Right cardiac atrium (tissue), 5 donors: Measurements from ENCODE around the gene FHIT. TPM values are rescaled to one million over a fixed set of nuclear protein-coding genes. Genes with fewer than 3 reads are reported as not detected.

ENCODE experiments used
- ATAC-seq, 2 donors: fragments of 200-7000 bp; cut with Tn5 transposase; one replicate each; pipeline versions ENCODE4 v1.8.0 to v1.9.1; 2020; ENCODE audit warnings: moderate library complexity in 2 of 2, mild to moderate bottlenecking in 1 of 2
- DNase-seq, 3 donors: peaks; one replicate each; pipeline ENCODE4 v3.0.0-alpha.2; 2020
- H3K27ac ChIP-seq: one replicate; pipeline ENCODE4 v1.5.1; 2013; ENCODE audit warnings: mild to moderate bottlenecking, low read length, control low read depth, moderate library complexity
- H3K27me3 ChIP-seq: one replicate; pipeline ENCODE4 v1.6.1; 2013; ENCODE audit not compliant: control insufficient read depth, insufficient read depth
- H3K4me1 ChIP-seq: one replicate; pipeline ENCODE4 v1.6.1; 2013; ENCODE audit warnings: low read length; ENCODE audit not compliant: control insufficient read depth, insufficient read depth
- H3K4me3 ChIP-seq: one replicate; pipeline ENCODE4 v1.5.1; 2013; ENCODE audit warnings: low read length, control low read depth
- H3K9me3 ChIP-seq: one replicate; pipeline ENCODE4 v1.6.1; 2013; ENCODE audit warnings: low read length; ENCODE audit not compliant: control insufficient read depth
- WGBS: extraction: QIAGEN DNeasy Blood & Tissue Kit; methylation state at CpG from one replicate; pipeline ENCODE4 v1.1.7; 2013; 5-methylcytosine and 5-hydroxymethylcytosine counted together
- intact Hi-C, 4 donors: fragments of 100-400 bp; cut with DNase I; formaldehyde crosslinking; loops; one replicate each; pipeline versions ENCODE4 v1.11.0 to v1.14.0; 2022 to 2023
- polyA plus RNA-seq: library from polyadenylated mRNA; stranded (reverse); fragments of 200-250 nt; gene quantifications from one replicate; pipeline ENCODE4 v1.2.3, GENCODE V29; 2013
- total RNA-seq, 4 donors: library from RNA; stranded (reverse); fragmentation: NEBNext Ultra II Directional; extraction: Animal tissue kit (Norgen Biotek cat#: 25700); gene quantifications; one replicate each; pipeline ENCODE4 v1.2.1, GENCODE V29; 2021
- donor health status: healthy with polysubstance abuse.
- donor health status: DM: no; HTN: yes; CAD: no.
- donor health status: DM: no; HTN: no; CAD: no.
- donor health status: DM: no; HTN: yes; CAD: no; lungs with severe emphysema.
- donor health status: DM: yes; HTN: yes; CAD: no.

FHIT gene
- total and polyA plus RNA-seq, 5 donors = 16.5 to 25.8 (median 21.4) TPM

GRCh38 chr3:59856934-59857460 is 1394.3 kb downstream of the FHIT start:
- WGBS = 57% methylated on average over 7 of the region's 7 CpGs
- DNase-seq = no peak
- Histone ChIP-seq H3K27me3 (no peaks in the 10 kb centered on the region), H3K4me3 (no peak overlapping the region), H3K27ac (no peak overlapping the region), H3K4me1 (no peaks in the 10 kb centered on the region), H3K9me3 (no peaks in the 10 kb centered on the region)
- no peak for ATAC-seq
- intact Hi-C loops = loop anchor here (5.0 to 10.0 kb wide), 3 partner anchors 280 to 645 kb away; no protein-coding TSS in a partner anchor

GRCh38 chr3:59854061-59854709 is 1397.1 kb downstream of the FHIT start:
- DNase-seq (no peak), ATAC-seq (no peak)
- WGBS = 67% methylated on average over 12 of the region's 12 CpGs
- H3K4me1 ChIP-seq = no peaks in the 10 kb centered on the region
- no peaks in the 10 kb centered on the region for H3K9me3 ChIP-seq
- intact Hi-C loops = loop anchor here in 1 of 4 donors (10.0 kb wide), 1 partner anchor 539 kb away; no protein-coding TSS in a partner anchor
- no peaks in the 10 kb centered on the region for H3K27me3 ChIP-seq
- H3K4me3 ChIP-seq = no peak overlapping the region
- H3K27ac ChIP-seq = no peak overlapping the region

- Histone ChIP-seq H3K27me3 (no peaks in the 10 kb centered on the region), H3K27ac (no peak overlapping the region), H3K9me3 (no peaks in the 10 kb centered on the region), H3K4me3 (no peak overlapping the region), H3K4me1 (no peaks in the 10 kb centered on the region)
- DNase-seq (no peak), ATAC-seq (no peak)
- intact Hi-C loops = loop anchor here in 1 of 4 donors (10.0 kb wide), 1 partner anchor 536 kb away; no protein-coding TSS in a partner anchor
- WGBS = 90% methylated on average over 2 of the region's 2 CpGs
Measured at GRCh38 chr3:59850417-59850816, 1400.8 kb downstream of the FHIT start.

GRCh38 chr3:59845386-59845785 is 1405.9 kb downstream of the FHIT start:
- Histone ChIP-seq H3K9me3 (no peaks in the 10 kb centered on the region), H3K4me3 (no peak overlapping the region), H3K4me1 (no peaks in the 10 kb centered on the region), H3K27ac (no peak overlapping the region), H3K27me3 (no peaks in the 10 kb centered on the region)
- DNase-seq = no peak
- intact Hi-C loops = no loop called here
- ATAC-seq = no peak
- 83% methylated on average over 1 of the region's 1 CpG for WGBS

GRCh38 chr3:59843821-59844220 is 1407.4 kb downstream of the FHIT start:
- H3K4me1 ChIP-seq = no peaks in the 10 kb centered on the region
- no peak overlapping the region for H3K4me3 ChIP-seq
- 78% methylated on average over 1 of the region's 1 CpG for WGBS
- no peaks in the 10 kb centered on the region for H3K9me3 ChIP-seq
- DNase-seq (no peak), ATAC-seq (no peak)
- H3K27ac ChIP-seq = no peak overlapping the region
- H3K27me3 ChIP-seq = no peaks in the 10 kb centered on the region
- intact Hi-C loops = no loop called here

GRCh38 chr3:59839810-59840515 is 1411.3 kb downstream of the FHIT start:
- intact Hi-C loops = no loop called here
- Histone ChIP-seq H3K27ac (no peak overlapping the region), H3K4me3 (no peak overlapping the region), H3K4me1 (no peaks in the 10 kb centered on the region), H3K27me3 (no peaks in the 10 kb centered on the region), H3K9me3 (no peaks in the 10 kb centered on the region)
- no peak for DNase-seq
- WGBS = 40% methylated on average over 1 of the region's 1 CpG
- ATAC-seq = no peak

- intact Hi-C loops = no loop called here
- H3K9me3 ChIP-seq = no peaks in the 10 kb centered on the region
Measured at GRCh38 chr3:59839283-59839682, 1412.0 kb downstream of the FHIT start.

GRCh38 chr3:59836531-59836930 is 1414.7 kb downstream of the FHIT start:
- H3K4me3 ChIP-seq = no peak overlapping the region
- H3K9me3 ChIP-seq = no peaks in the 10 kb centered on the region
- no peak for DNase-seq
- H3K27ac ChIP-seq = no peak overlapping the region
- intact Hi-C loops = no loop called here
- WGBS = 80% methylated on average over 3 of the region's 3 CpGs
- H3K4me1 ChIP-seq = no peaks in the 10 kb centered on the region
- no peak for ATAC-seq
- H3K27me3 ChIP-seq = no peaks in the 10 kb centered on the region

More at GRCh38 chr3:59839283-59839682, 1412.0 kb downstream of the FHIT start:
- Histone ChIP-seq H3K4me3 (no peak overlapping the region), H3K27ac (no peak overlapping the region), H3K27me3 (no peaks in the 10 kb centered on the region), H3K4me1 (no peaks in the 10 kb centered on the region)
- ATAC-seq = no peak
- WGBS = 83% methylated on average over 3 of the region's 3 CpGs
- no peak for DNase-seq

GRCh38 chr3:59832702-59833101 is 1418.5 kb downstream of the FHIT start:
- intact Hi-C loops = no loop called here
- WGBS = 79% methylated on average over 3 of the region's 3 CpGs
- Histone ChIP-seq H3K27ac (no peak overlapping the region), H3K9me3 (no peaks in the 10 kb centered on the region), H3K4me1 (peaks cover 2% of the 10 kb centered on the region), H3K27me3 (no peaks in the 10 kb centered on the region), H3K4me3 (no peak overlapping the region)
- DNase-seq = no peak
- ATAC-seq = no peak

- ATAC-seq (no peak), DNase-seq (no peak)
- H3K27ac ChIP-seq = no peak overlapping the region
- no peaks in the 10 kb centered on the region for H3K9me3 ChIP-seq
- H3K4me3 ChIP-seq = no peak overlapping the region
- no peaks in the 10 kb centered on the region for H3K27me3 ChIP-seq
- 54% methylated on average over 3 of the region's 3 CpGs for WGBS
- intact Hi-C loops = no loop called here
- peaks cover 2% of the 10 kb centered on the region for H3K4me1 ChIP-seq
Measured at GRCh38 chr3:59832241-59832640, 1419.0 kb downstream of the FHIT start.

GRCh38 chr3:59831394-59831793 is 1419.9 kb downstream of the FHIT start:
- Histone ChIP-seq H3K9me3 (no peaks in the 10 kb centered on the region), H3K4me3 (no peak overlapping the region), H3K27me3 (no peaks in the 10 kb centered on the region), H3K27ac (no peak overlapping the region), H3K4me1 (peaks cover 2% of the 10 kb centered on the region)
- 63% methylated on average over 2 of the region's 2 CpGs for WGBS
- ATAC-seq (peak; percentile 73 to 87), DNase-seq (no peak)
- intact Hi-C loops = no loop called here
